ENCODE data around the gene PANK3.
"Not testable (repeated sequence)": the region's sequence is repeated elsewhere in the genome, so short reads cannot be mapped to it uniquely, and the experiment has no call there.

Gene PANK3

GRCh38 chr5:168585119-168585856 lies 6.1 kb upstream of the PANK3 start:
- no peak overlapping the region for H3K4me3 ChIP-seq (ENCODE audit: low read depth, low read length)
- no peak for DNase-seq (ENCODE audit: low read depth)
- no peak for TF ChIP-seq CTCF (IDR thresholded peaks at IDR 0.05; ENCODE audit: low read depth, low read length, missing control alignments)

- no peak for TF ChIP-seq CTCF (IDR thresholded peaks at IDR 0.05; ENCODE audit: low read depth, low read length, missing control alignments)
- peak; percentile 61 for DNase-seq (ENCODE audit: low read depth)
- H3K4me3 ChIP-seq (ENCODE audit: low read depth, low read length) = no peak overlapping the region
These were observed 4.7 kb upstream of the PANK3 start for GRCh38 chr5:168583742-168584482.

GRCh38 chr5:168580814-168581469 lies 1.8 kb upstream of the PANK3 start:
- H3K4me3 ChIP-seq (ENCODE audit: low read depth, low read length); DNase-seq (ENCODE audit: low read depth): not testable (repeated sequence)

- peak overlapping the region; percentile 99 for H3K4me3 ChIP-seq (ENCODE audit: low read depth, low read length)
- DNase-seq (ENCODE audit: low read depth) = no peak
- no peak for TF ChIP-seq CTCF (IDR thresholded peaks at IDR 0.05; ENCODE audit: low read depth, low read length, missing control alignments)
These were observed 1.0 kb upstream of the PANK3 start for GRCh38 chr5:168580227-168580508.

GRCh38 chr5:168579488-168580226 lies 489 bp upstream of the PANK3 start:
- DNase-seq (ENCODE audit: low read depth) = peak; percentile 99
- peak overlapping the region; percentile 99 for H3K4me3 ChIP-seq (ENCODE audit: low read depth, low read length)
- TF ChIP-seq CTCF (IDR thresholded peaks at IDR 0.05; ENCODE audit: low read depth, low read length, missing control alignments) = no peak

GRCh38 chr5:168578006-168578405 lies 1.2 kb downstream of the PANK3 start:
- no peak for TF ChIP-seq CTCF (IDR thresholded peaks at IDR 0.05; ENCODE audit: low read depth, low read length, missing control alignments)
- peak overlapping the region; percentile 99 for H3K4me3 ChIP-seq (ENCODE audit: low read depth, low read length)
- no peak for DNase-seq (ENCODE audit: low read depth)
